Measurements from ENCODE around the gene POR.
A peak's percentile ranks its signal among the peaks of the same experiment; 100 is the strongest.

POR gene

DNA sequence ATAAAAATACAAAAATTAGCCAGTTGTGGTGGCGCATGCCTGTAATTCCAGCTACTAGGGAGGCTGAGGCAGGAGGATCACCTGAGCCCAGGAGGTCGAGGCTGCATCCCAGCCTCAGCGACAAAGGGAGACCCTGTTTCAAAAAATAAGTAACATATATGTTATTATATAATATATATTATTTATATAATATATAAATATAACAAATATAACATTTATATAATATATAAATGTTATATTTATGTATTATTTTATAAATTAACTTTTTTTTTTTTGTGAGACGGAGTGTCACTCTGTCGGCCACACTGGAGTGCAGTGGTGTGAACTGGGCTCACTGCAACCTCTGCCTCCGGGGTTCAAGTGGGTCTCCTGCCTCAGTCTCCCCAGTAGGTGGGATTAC is 1.5 kb upstream of the POR start:
- Histone ChIP-seq H4K20me1 (ENCODE audit: insufficient read depth, low read length, poor library complexity, severe bottlenecking) (peaks cover 5% of the 10 kb centered on the region), H3K36me3 (ENCODE audit: insufficient read depth, low read length) (no peaks in the 10 kb centered on the region), H2AFZ (ENCODE audit: low read length) (no peak overlapping the region), H3K4me3 (ENCODE audit: low read length, poor library complexity, severe bottlenecking) (no peak overlapping the region), H3K9me3 (ENCODE audit: insufficient read depth, low read depth, low read length) (no peaks in the 10 kb centered on the region), H3K9ac (ENCODE audit: low read depth, low read length, poor library complexity, severe bottlenecking) (no peak overlapping the region), H3K79me2 (ENCODE audit: insufficient read depth, low read length) (peaks cover 16% of the 10 kb centered on the region; the same call in 1 of the 2 replicates), H3K27me3 (ENCODE audit: insufficient read depth, low read length, poor library complexity, severe bottlenecking) (no peaks in the 10 kb centered on the region), H3K4me1 (ENCODE audit: insufficient read depth, low read length, poor library complexity, severe bottlenecking) (peaks cover 18% of the 10 kb centered on the region), H3K9me2 (replicated peaks; ENCODE audit: low read depth, low read length) (no peaks in the 10 kb centered on the region), H3K4me2 (ENCODE audit: low read depth, low read length, poor library complexity, severe bottlenecking) (peak overlapping the region; percentile 81), H3F3A (ENCODE audit: low read depth) (no peaks in the 10 kb centered on the region)
- TF ChIP-seq, protein P1, sequence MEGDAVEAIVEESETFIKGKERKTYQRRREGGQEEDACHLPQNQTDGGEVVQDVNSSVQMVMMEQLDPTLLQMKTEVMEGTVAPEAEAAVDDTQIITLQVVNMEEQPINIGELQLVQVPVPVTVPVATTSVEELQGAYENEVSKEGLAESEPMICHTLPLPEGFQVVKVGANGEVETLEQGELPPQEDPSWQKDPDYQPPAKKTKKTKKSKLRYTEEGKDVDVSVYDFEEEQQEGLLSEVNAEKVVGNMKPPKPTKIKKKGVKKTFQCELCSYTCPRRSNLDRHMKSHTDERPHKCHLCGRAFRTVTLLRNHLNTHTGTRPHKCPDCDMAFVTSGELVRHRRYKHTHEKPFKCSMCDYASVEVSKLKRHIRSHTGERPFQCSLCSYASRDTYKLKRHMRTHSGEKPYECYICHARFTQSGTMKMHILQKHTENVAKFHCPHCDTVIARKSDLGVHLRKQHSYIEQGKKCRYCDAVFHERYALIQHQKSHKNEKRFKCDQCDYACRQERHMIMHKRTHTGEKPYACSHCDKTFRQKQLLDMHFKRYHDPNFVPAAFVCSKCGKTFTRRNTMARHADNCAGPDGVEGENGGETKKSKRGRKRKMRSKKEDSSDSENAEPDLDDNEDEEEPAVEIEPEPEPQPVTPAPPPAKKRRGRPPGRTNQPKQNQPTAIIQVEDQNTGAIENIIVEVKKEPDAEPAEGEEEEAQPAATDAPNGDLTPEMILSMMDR (conservative IDR thresholded peaks at IDR 0.05; ENCODE audit: low read length), result no peak
- TF ChIP-seq EZH2phosphoT487 (IDR thresholded peaks at IDR 0.05; ENCODE audit: borderline replicate concordance), result no peak

DNA sequence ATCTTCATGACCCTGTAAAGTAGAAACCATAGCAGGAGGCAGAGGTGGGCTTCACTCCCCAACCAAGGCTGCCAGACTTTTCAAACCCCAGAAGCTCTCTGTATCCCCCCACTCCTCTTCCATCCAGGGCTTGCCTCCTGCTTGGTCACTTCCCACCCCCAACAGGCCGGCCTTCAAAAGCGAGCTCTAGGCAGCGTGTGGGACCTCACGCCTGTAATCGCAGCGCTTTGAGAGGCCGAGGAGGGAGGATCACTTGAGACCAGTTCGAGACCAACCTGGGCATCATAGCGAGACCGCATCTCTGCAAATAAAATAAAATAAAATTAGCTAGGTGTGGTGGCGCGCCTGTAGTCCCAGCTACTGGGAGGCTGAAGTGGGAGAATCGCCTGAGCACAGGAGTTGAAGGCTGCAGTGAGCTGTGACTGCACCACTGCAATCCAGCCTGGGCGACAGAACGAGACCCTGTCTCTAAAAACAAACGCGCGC is 743 bp upstream of the POR start:
- Histone ChIP-seq H3K4me3 (ENCODE audit: low read length, poor library complexity, severe bottlenecking) (peak overlapping the region; percentile 95), H3K27me3 (ENCODE audit: insufficient read depth, low read length, poor library complexity, severe bottlenecking) (no peaks in the 10 kb centered on the region), H3K4me1 (ENCODE audit: insufficient read depth, low read length, poor library complexity, severe bottlenecking) (peaks cover 18% of the 10 kb centered on the region), H4K20me1 (ENCODE audit: insufficient read depth, low read length, poor library complexity, severe bottlenecking) (peaks cover 5% of the 10 kb centered on the region), H3K36me3 (ENCODE audit: insufficient read depth, low read length) (no peaks in the 10 kb centered on the region), H3F3A (ENCODE audit: low read depth) (no peaks in the 10 kb centered on the region), H3K79me2 (ENCODE audit: insufficient read depth, low read length) (peaks cover 16% of the 10 kb centered on the region; the same call in 1 of the 2 replicates), H3K4me2 (ENCODE audit: low read depth, low read length, poor library complexity, severe bottlenecking) (peak overlapping the region; percentile 81), H3K9ac (ENCODE audit: low read depth, low read length, poor library complexity, severe bottlenecking) (peak overlapping the region; percentile 75), H3K9me2 (replicated peaks; ENCODE audit: low read depth, low read length) (no peaks in the 10 kb centered on the region), H2AFZ (ENCODE audit: low read length) (peak overlapping the region; percentile 99), H3K9me3 (ENCODE audit: insufficient read depth, low read depth, low read length) (no peaks in the 10 kb centered on the region)
- no peak for TF ChIP-seq EZH2phosphoT487 (IDR thresholded peaks at IDR 0.05; ENCODE audit: borderline replicate concordance)
- TF ChIP-seq, protein P1 (conservative IDR thresholded peaks at IDR 0.05; ENCODE audit: low read length), result no peak

DNA sequence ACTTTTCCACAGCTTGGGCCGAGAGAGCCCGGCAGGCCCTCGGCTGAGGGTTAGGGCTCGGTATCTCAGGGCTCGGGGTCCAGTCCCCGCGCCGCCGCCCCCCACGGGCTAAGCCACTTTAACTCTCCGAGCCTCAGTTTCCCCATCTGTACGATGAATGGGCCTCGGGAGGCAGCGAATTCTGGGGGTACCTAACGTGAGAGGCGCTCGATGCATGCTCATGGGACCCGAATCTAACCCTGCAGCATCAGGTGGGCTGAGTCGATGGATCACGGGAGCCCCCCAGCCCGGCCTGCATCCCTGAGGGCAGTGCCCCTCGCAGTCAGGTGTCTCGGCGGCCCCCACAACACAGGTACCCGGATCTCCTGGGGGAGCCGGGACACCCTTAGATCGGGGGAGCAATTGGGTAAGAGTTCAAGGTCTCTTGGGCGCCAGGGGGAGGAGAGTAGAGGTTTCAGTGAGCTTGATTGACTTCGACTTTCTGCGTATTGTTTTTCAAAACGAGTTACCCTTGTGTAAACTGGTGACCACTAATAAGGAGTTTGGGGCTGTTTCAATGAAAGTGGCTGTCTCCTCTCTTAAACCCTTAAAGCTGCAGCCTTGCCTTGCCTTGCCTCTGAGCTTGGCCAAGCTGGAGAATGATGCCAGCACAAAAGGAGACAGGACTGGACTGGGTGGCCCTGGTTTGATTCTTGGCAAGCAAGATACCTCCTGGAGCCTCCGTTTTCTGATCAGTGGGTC is 631 bp downstream of the POR start:
- Histone ChIP-seq H4K20me1 (ENCODE audit: insufficient read depth, low read length, poor library complexity, severe bottlenecking) (peaks cover 5% of the 10 kb centered on the region), H3K36me3 (ENCODE audit: insufficient read depth, low read length) (no peaks in the 10 kb centered on the region), H3K4me2 (ENCODE audit: low read depth, low read length, poor library complexity, severe bottlenecking) (peak overlapping the region; percentile 98), H3K27me3 (ENCODE audit: insufficient read depth, low read length, poor library complexity, severe bottlenecking) (no peaks in the 10 kb centered on the region), H3K79me2 (ENCODE audit: insufficient read depth, low read length) (peaks cover 16% of the 10 kb centered on the region; the same call in 1 of the 2 replicates), H3F3A (ENCODE audit: low read depth) (no peaks in the 10 kb centered on the region), H3K9me2 (replicated peaks; ENCODE audit: low read depth, low read length) (no peaks in the 10 kb centered on the region), H3K4me3 (ENCODE audit: low read length, poor library complexity, severe bottlenecking) (peak overlapping the region; percentile 95), H3K9me3 (ENCODE audit: insufficient read depth, low read depth, low read length) (no peaks in the 10 kb centered on the region), H3K4me1 (ENCODE audit: insufficient read depth, low read length, poor library complexity, severe bottlenecking) (peaks cover 18% of the 10 kb centered on the region), H3K9ac (ENCODE audit: low read depth, low read length, poor library complexity, severe bottlenecking) (peak overlapping the region; percentile 90), H2AFZ (ENCODE audit: low read length) (peak overlapping the region; percentile 89)
- TF ChIP-seq EZH2phosphoT487 (IDR thresholded peaks at IDR 0.05; ENCODE audit: borderline replicate concordance), result no peak
- TF ChIP-seq, protein P1 (conservative IDR thresholded peaks at IDR 0.05; ENCODE audit: low read length), result no peak

All from Loucy (cell line).